Renal pelvis (tissue), 4 donors: ENCODE measurements around the gene ILF2. TPM values are rescaled to one million over a fixed set of nuclear protein-coding genes. Genes with fewer than 3 reads are reported as not detected.

Experiments
- DNase-seq: peaks from one replicate; pipeline ENCODE4 v3.0.0-alpha.2; 2013
- polyA plus RNA-seq, 3 donors: library from polyadenylated mRNA; unstranded; fragments of 120-200 nt; gene quantifications; one replicate each; pipeline ENCODE4 v1.2.1, GENCODE V29; 2013; ENCODE audit not compliant: insufficient read length in 3 of 3

Gene ILF2
- polyA plus RNA-seq, 3 donors: 263 to 318 (median 292) TPM

DNA sequence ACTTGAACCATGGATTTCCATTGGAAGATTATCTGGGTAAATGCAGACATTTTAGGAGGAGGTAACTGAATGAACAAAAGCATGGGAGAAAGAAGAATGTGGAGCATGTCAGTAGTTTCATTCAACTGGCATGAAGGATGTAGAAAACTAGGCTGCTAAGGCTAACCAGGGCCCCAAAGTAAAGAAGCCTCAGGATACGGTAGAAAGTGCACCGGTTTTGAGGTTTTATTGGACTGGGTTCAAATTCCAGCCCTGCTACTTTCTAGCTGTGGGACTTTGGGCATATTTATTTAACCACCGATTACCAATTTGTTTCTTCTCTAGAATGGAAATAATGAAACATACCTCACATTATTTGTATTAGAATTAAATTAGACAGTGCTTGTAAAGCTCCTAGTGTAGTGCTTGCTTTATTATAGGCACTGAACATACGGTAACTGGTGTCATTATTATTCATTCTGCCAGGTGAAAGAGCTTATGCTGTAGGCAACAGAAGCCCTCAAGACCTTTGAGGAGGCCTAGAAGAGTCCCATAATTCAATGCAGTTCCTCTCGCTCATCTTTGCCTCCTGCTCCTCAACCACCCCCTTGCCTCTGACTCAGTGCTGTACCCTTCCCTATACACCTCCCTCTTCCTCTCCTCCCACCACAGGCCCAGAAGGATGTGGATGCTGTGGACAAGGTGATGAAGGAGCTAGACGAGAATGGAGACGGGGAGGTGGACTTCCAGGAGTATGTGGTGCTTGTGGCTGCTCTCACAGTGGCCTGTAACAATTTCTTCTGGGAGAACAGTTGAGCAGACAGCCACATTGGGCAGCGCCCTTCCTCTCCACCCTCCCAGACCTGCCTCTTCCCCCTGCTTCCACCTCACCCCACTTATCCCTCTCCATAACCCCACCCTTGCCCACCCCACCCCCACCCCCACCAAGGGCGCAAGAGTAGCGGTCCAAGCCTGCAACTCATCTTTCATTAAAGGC, 39.5 kb downstream of the ILF2 start:
- DNase-seq: no peak

DNA sequence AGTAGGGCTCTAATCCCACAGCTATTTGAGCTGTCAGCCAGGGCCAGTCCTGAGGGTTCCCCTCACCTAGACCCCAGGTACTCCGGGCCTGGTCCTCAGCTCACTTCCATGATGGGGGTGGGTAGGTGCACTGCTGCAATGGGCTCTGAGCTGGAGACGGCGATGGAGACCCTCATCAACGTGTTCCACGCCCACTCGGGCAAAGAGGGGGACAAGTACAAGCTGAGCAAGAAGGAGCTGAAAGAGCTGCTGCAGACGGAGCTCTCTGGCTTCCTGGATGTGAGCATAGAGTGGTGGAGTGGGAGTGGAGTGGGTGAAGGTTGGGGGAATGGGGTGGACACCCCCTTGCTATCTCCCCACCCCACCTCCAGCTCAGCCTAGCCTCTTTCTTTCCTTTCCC, 40.4 kb downstream of the ILF2 start:
- no peak for DNase-seq

DNA sequence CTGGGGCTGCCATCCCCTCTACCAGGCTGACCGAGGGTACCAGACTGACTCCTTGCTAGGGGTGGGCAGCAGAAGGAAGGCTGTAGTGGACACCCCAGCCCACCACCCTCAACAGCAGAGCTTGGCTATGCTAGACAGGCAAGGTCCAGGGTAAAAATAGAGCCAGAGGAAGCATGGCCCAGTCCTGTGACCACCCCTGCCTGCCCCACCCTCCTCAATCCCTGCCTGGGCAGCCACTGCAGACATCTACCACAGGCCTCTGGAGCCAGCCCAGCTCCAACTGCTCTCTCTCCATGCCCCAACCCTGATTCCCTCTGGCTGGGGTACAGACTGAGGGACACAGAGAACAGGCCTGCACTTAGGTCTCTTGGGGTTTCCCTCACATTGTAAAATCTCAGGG, 40.8 kb downstream of the ILF2 start:
- no peak for DNase-seq

DNA sequence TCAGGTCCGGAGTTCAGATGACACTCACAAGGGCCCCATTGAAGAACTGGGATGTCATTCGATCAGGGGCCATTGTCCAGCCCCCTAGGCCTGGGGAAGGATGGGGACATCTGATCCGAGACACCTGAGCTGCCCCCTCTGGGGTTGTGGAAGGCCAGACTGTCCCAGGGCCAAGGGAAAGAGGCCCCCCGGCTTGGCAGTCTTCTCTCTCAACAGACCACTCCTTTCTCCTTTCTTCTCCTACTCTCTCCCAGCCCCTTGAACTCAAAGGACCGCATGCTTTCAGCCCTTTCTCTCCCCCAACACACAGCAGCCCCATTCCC, 41.5 kb downstream of the ILF2 start:
- no peak for DNase-seq

DNA sequence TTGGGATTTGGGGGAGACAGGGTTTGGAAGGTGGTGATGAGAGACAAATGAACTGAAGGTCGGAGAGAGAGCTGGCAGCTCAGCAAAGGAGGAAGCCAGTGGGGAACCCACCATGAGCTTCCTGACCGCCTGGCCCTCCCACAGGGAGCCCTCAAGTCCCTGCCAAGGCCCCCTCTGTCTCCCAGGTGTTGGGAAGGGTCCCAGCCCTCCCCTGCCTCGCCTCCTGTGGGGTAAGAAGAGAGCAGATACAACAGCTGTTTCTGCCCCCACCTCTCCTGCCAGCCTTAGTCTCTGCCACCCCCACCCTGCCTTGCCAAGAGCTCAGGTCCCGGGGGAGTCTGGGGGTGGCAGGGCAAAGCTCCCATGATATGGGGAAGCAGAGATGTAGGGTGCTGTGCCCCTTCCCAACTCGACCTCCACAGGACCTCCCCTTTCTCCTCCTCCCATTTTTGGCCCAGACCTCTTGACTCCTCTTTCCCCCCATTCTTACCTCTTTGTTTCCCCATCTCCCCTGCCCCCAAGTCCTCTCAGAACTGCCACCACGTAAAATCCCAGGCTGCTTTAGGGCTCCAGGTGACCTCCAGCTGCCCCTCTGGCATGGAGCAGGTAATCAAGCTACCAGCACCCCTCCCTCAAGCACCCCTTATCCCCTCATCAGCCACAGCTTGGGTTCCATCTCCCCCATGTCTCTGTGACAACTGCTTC, 42.0 kb downstream of the ILF2 start:
- no peak for DNase-seq

DNA sequence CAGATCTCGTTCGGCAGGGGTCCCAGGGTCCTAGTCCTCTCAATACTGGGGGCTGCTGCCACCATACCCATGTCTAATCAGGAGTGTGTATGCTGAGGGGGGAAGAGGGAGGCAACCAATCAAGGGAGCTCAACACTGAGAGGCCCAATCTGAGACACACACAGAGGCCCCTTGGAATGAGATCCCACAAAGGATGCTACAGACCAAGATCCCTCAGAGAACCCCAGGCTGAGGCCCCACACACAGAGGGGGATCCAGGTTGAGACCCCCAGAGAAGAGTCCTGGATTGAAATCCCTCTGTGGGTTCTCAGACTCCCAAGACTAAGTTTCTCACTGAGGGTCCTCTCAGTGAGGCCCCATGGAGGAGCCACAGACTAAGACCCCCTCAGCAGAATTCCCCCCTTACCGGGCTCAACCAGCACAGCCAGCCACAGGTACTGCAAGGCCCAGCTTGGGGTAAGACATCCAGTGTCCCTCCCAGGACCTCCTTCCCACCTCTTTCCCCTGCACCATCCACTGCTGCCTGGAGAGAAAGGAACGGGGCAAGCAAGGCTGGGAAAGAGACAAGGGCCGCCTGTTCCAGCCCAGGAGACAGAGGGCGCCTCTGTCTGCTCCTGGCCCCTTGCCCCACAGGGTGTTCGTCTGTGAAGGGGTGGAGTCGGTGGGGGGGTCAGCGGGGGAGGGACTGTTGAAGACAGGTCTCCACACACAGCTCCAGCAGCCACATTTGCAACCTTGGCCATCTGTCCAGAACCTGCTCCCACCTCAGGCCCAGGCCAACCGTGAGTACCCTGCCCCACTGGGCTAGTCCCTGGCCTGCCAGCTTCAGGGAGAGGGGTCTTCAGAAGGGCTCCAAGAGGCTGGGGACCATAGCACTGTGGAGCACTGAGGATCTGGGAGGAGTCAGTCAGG, 42.8 kb downstream of the ILF2 start, which contains the start of gene S100A1:
Gene S100A1 (plus strand): TSS at position 720 of the 912 bp plus-strand sequence. CDS start 2,088 bp downstream, outside the sequence.
- DNase-seq: no peak

DNA sequence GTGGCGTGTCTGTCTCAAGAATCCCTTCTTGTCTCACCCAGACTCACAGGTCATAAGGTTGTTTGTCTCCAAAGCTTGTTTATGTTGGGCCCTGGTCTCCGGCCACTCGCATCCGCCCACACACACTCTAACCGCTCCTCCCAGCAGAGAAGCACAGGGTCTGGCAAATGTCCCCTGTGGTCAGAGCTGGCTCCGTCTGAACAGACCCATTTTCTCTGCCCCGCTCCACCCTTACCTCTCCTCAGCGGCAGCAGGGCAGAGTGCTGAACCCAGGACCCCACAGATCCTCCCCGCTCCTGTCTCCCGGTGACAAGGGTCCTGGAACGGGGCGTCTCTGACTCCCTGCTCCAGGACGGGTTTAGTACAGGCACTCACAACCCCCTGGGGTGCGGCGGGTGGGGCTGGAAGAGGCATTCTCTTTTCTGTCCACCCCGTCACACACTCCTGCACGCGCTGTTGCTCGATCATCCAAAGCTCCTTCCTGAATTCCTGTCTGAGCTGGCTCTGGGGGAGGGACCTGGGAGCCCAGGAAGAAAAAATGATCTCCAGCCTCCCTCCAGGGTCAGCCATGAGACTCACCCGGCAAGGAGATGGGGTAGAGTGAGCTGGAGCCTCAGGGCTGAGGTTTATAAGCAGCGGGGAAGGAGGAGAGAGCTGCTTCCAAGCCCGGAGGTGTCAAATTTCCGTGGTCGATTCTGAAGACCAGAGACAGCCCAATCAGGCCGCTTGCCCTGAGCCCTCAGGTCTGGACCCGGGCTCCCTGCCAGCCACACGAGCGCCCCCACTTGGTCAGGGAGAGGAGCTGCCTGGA, 43.7 kb downstream of the ILF2 start, which contains the start of gene S100A13:
Gene S100A13 (minus strand): TSS at position 602 of the 811 bp plus-strand sequence. CDS start 1,033 bp downstream, outside the sequence.
- DNase-seq: peak; percentile 91

DNA sequence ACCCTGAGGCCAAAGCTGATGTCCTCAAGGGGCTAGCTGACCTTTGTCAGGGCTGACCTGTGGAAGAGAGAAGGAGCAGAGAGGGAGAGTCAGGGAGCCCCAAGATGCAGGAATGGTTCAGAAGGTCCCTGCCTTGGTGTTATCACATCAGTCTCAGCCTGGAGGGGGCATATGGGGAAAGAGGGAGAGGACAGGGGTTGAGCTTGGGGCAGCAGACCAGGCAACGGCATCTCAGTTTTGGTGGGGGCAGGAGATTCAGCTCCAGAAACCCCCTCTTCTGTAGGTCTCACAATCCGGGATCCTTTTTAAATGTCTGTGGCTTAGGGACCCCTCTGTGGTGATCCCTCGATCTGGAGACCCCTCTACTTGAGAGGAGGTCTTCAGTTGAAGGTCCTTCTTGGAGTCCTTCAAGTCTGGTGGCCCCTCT, 44.3 kb downstream of the ILF2 start:
- no peak for DNase-seq

DNA sequence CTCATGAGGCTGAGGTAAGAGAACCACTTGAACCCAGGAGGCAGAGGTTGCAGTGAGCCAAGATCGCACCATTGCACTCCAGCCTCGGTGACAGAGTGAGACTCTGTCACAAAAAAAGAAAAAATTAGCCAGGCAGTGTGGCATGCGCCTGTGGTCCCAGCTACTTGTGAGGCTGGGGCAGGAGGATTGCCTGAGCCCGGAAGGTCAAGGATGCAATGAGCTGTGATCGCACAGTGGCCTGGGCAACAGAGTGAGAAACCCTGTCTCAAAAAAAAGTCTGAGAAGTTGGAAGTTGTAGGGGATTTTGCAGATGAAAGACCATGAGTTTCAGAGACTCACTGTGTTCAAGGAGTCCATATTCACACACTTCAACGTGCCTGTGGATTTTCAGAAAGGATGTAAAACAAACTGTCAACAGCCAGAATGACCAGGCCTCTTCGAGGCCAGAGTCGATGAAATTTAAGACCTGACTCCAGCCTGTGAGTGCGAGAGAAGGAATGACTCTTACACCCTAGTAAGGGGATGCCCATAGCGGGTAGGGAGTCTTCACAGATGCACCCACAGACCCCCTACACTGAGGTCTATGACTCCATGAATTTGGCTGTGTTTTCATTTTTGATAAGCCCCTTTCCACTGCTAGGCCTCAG, 45.7 kb downstream of the ILF2 start:
- no peak for DNase-seq

DNA sequence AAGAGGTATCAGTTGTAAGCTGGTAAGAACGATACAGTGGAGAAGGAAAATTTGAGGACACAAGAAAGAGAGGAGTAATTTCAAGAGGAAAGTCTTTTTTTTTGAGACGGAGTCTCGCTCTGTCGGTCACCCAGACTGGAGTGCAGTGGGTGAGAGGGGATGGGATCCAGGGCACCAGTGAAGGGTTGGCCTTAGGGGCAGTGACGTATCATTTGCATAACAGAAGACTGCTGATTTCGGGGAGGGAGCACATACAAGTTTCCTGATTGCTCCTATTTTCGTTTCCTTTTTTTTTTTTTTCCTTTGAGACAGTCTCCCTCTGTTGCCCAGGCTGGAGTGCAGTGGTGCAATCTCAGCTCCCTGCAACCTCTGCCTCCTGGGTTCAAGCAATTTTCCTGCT, 47.7 kb downstream of the ILF2 start:
- no peak for DNase-seq

DNA sequence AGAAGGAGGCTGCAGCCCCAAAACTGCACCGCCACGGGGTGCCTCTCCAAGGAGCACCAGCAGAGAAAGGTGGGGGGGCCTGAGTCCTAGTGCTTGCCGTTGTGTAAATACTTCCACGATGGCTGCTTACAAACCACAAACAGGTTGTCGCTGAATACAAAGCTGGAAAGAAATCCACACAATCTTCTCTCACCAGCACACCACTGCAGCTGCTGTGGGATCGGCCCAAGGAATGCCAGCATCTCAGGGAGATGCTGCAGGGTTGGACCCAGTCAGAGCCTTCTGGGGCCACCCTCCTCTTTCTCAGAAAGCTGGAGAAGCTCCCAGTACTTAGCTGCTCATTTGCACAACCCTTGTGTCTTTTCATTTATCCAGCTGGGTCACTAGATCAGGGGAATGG, 51.6 kb downstream of the ILF2 start:
- DNase-seq: no peak

DNA sequence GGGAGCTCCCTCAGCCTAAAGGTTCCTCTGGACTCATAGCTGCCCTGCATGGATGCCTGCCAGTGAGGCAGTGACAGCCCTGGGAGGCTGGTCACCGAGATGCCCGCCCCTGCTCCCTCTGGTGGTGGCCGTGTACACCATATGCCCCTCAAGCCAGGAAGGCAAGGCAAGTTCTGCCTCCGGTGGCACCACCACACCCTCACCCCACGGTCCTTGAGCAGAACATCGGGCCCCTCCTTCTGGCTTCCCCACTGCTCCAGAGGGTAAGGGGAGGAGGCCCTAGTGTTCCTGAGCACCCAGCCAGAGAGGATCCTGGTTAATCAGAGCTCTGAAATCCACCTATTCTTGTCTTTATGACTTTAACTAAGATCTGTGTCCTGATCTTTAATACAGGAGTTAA, 53.1 kb downstream of the ILF2 start:
- peak; percentile 64 for DNase-seq

DNA sequence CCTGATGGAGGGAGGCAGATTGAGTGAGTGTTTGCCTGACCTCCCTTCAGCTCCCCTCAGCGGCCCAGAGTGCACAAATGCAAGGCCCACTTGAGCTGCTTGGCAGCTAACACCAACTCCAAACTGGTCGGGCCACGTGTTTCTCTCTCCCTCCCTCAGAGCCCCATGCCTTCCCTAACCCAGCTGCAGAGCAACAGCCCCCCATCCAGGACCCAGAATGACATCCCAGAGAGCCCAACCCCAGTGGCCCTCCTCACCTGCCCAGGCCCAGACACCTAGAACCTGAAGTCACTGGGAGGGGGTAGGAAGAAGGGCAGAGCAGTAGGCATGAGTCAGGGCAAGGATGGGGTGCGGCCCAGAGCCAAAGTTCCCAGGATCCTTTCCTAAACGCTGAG, 53.9 kb downstream of the ILF2 start:
- no peak for DNase-seq

DNA sequence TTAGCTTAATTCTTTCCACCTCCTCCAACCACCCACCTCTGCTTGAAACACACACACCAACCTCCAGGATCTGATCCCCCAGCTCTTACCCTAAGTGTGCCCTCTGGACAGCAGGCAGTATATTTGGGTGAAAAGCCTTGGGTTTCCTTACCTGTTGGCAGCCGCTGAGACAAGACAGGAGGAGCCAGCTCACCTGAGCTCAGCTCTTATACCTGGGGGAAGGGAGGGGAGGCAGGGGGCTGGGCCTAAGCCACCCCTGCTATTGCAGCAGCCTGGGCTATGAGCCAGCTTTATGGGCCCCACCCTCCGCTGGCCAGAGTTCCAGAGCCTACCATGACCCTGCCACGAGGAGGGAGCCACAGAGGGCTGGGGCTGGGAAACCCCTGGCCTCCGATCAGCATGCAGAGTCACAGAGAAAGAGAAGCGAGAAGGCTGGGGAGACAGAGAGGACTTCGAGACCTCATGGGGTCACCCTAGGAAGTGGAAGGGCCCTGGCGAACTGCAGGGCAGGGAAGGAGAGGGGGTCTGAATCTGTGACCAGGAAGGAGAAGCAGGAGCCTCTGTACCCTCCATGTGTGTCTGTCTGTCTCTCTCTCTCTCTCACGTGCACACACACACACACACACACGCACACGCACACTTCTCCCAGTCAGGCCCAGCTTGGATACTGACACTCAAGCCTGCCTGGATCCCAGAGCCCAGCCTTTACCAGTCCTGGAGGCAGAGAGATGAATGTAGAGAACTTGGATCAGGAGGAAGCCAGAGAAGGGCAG, 54.5 kb downstream of the ILF2 start, which contains the start of gene S100A14:
Gene S100A14 (minus strand): TSS at position 182 of the 773 bp plus-strand sequence. CDS start 467 bp downstream, outside the sequence.
- no peak for DNase-seq

DNA sequence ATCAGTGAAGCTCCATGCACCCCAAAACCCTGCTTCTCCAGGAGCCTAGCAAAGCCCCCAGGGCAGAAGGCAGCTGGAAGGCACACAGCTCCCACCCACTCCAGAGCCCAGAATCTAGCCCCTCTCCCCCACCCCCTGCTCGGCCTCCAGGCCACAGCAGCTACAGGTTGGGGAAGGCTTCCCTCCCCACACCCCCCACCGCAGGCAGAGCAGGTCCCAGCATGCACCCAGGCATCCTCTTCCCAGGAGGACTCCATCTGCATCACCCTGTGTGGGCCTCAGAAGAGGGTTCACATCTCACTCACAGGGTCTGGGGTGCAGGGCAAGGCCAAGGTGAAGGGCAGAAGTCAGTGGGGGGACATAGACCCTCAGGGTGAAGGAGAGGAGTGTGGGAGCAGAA, 55.4 kb downstream of the ILF2 start:
- DNase-seq: no peak

DNA sequence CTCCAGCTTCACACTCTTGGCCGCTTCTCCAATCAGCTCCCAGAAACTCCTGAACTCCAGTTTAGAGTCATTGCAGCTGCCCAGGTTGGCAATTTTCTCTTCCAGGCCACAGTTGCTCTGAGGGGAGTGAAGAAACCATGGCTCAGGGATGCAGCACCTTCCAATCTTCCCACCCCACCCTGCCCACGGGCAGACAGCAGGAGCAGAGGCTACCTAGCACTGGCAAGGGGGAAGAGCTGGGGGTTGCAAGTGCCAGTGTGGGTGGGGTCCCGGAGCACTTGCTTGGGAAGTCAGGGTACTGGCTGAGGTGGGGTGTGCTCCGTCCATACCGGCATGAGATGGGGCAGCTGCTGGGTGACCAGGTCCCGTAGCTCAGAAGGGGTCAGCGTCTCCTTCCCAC, 55.9 kb downstream of the ILF2 start:
- DNase-seq: no peak

DNA sequence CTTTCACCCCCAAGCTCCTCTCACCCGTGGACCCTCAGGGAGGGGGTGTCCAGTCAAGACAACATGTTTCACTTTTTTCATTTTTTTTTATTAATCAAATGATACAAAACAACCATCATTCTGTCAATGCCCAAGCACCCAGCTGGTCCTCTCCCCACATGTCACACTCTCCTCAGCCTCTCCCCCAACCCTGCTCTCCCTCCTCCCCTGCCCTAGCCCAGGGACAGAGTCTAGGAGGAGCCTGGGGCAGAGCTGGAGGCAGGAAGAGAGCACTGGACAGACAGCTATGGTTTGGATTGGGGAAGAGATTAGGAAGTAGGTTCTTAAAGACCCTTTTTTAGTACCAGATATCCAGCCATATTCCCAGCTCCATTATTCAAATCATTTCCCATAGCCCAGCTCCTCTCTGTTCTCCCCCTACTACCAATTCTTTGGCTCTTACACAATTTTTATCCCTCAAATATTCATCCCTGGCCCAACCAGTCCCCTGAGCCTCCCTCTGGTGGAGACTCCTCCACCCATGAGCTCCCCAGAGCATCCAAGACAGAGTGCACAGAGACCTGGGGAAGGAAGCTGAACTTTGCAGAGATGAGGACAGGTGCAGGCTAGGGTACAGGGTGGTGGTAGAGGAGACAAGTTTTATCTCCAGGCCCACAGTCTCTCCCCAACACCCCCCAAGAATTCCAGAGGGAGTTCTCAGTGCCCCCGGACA, 56.4 kb downstream of the ILF2 start:
- no peak for DNase-seq

DNA sequence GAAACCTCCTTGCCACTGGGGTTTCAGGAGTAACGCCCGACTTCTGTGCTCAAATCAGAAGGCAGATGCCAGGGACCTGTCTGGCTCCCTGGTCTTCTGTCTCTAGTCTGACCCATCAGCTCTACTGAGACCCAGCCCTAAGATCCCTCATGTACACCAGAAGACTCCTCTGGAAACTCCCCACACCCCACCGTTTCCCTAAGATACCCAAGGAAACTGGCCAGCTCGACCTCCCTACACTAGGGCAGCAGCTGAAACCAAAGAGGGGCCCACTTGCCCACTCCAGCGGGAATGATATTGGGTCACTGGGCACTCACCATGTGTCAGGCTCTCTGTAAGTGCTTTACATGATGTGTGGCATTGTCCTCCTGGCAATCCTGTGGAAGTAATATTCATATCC, 57.4 kb downstream of the ILF2 start:
- no peak for DNase-seq
